ENCODE data around the gene GABRA5.
"Not testable (repeated sequence)": the region's sequence is repeated elsewhere in the genome, so short reads cannot be mapped to it uniquely, and the experiment has no call there.

GABRA5 gene

GRCh38 chr15:26877831-26878230 lies 11.0 kb downstream of the GABRA5 start:
- DNase-seq (ENCODE audit: low spot score) = no peak

GRCh38 chr15:26879706-26880105 lies 12.8 kb downstream of the GABRA5 start:
- DNase-seq (ENCODE audit: low spot score) = no peak

- DNase-seq (ENCODE audit: low spot score) = no peak
These were observed 15.2 kb downstream of the GABRA5 start for GRCh38 chr15:26882112-26882511.

GRCh38 chr15:26882616-26883365 lies 15.9 kb downstream of the GABRA5 start:
- no peak for DNase-seq (ENCODE audit: low spot score)

GRCh38 chr15:26883466-26883865 lies 16.6 kb downstream of the GABRA5 start:
- no peak for DNase-seq (ENCODE audit: low spot score)

- no peak for DNase-seq (ENCODE audit: low spot score)
These were observed 19.7 kb downstream of the GABRA5 start for GRCh38 chr15:26886566-26886965.

GRCh38 chr15:26887926-26888666 lies 21.2 kb downstream of the GABRA5 start:
- DNase-seq (ENCODE audit: low spot score) = no peak

- DNase-seq (ENCODE audit: low spot score) = no peak
These were observed 21.9 kb downstream of the GABRA5 start for GRCh38 chr15:26888761-26889160.

- no peak for DNase-seq (ENCODE audit: low spot score)
These were observed 22.5 kb downstream of the GABRA5 start for GRCh38 chr15:26889298-26889898.

- no peak for DNase-seq (ENCODE audit: low spot score)
These were observed 23.6 kb downstream of the GABRA5 start for GRCh38 chr15:26890451-26890850.

GRCh38 chr15:26890988-26891387 lies 24.1 kb downstream of the GABRA5 start:
- DNase-seq (ENCODE audit: low spot score) = no peak

GRCh38 chr15:26891448-26892181 lies 24.8 kb downstream of the GABRA5 start:
- DNase-seq (ENCODE audit: low spot score) = peak; percentile 69

- DNase-seq (ENCODE audit: low spot score) = no peak
These were observed 25.3 kb downstream of the GABRA5 start for GRCh38 chr15:26892182-26892518.

GRCh38 chr15:26892678-26893077 lies 25.8 kb downstream of the GABRA5 start:
- DNase-seq (ENCODE audit: low spot score) = no peak

GRCh38 chr15:26893351-26894065 lies 26.6 kb downstream of the GABRA5 start:
- no peak for DNase-seq (ENCODE audit: low spot score)

GRCh38 chr15:26894181-26894580 lies 27.3 kb downstream of the GABRA5 start:
- no peak for DNase-seq (ENCODE audit: low spot score)

- DNase-seq (ENCODE audit: low spot score) = not testable (repeated sequence)
These were observed 28.5 kb downstream of the GABRA5 start for GRCh38 chr15:26895346-26895745.

- no peak for DNase-seq (ENCODE audit: low spot score)
These were observed 32.8 kb downstream of the GABRA5 start for GRCh38 chr15:26899658-26900057.

GRCh38 chr15:26901041-26901440 lies 34.2 kb downstream of the GABRA5 start:
- DNase-seq (ENCODE audit: low spot score) = no peak

- DNase-seq (ENCODE audit: low spot score) = no peak
These were observed 43.9 kb downstream of the GABRA5 start for GRCh38 chr15:26910715-26911114.

- DNase-seq (ENCODE audit: low spot score) = no peak
These were observed 54.6 kb downstream of the GABRA5 start for GRCh38 chr15:26921433-26921832.

- DNase-seq (ENCODE audit: low spot score) = no peak
These were observed 59.2 kb downstream of the GABRA5 start for GRCh38 chr15:26926081-26926480.

All from D341Med (cell line).